Measurements from ENCODE around the gene PHYKPL. TPM values are rescaled to one million over a fixed set of nuclear protein-coding genes. Genes with fewer than 3 reads are reported as not detected.

The PHYKPL gene
- total and polyA plus RNA-seq, 2 donors (not counting 1 experiment from before 2014, with no cell fraction given): 18.1 to 44.8 TPM

DNA sequence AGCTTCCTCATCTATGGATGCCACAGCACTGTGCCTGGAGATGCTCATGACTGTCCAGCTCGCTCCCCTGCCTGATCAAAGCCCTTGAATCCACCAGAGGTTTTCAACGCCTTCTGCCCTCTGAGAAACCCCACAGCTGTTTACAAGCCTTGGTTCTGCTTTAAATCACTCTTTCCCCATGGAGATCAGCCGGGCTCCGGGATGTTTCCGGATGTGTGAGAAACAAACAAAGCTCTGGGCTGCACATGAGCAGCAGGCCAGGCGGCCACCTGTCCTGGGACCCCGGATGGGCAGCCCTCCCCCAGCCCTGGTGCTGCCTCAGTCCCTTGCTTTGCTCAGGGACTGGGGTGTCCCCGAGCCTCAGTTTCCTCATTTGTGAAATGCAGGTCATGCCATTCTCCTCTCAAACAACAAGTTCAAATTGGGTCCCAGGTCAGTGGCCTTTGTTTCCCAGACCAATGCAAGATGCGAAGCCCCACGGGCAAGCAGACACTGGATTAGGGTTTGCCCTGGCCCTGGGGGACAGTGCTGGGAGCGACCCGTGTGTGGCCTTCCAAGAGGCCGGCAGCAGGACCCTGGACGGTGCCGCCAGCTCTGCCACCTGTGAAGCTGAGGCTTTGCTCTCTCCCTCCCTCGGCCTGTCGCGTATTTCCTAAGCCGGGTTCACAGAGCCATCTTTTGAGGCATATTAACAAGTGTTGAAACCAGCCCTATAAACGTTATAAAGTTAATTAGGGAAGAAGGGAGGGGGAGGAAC, 42.4 kb upstream of the PHYKPL start:
- H3K4me3 ChIP-seq (replicated peaks in 1 of 4; ENCODE audit: control extremely low read depth in 1 of 4, insufficient read depth in 1 of 4, low read depth in 3 of 4, low read length in 4 of 4): no peak overlapping the region
- H3K9ac ChIP-seq (ENCODE audit: insufficient read depth, low read length): no peak overlapping the region
- H3K9me3 ChIP-seq (ENCODE audit: control insufficient read depth, insufficient read depth, low read depth, low read length): no peaks in the 10 kb centered on the region
- H2AFZ ChIP-seq (ENCODE audit: low read length): no peak overlapping the region
- H3K79me2 ChIP-seq (ENCODE audit: control insufficient read depth, insufficient read depth, low read length): no peaks in the 10 kb centered on the region
- H3K27me3 ChIP-seq (ENCODE audit: control insufficient read depth, insufficient read depth, low read length): no peaks in the 10 kb centered on the region
- H3K36me3 ChIP-seq (ENCODE audit: control insufficient read depth, insufficient read depth, low read length): no peaks in the 10 kb centered on the region
- H3K4me1 ChIP-seq (ENCODE audit: control insufficient read depth, extremely low read depth, insufficient read depth, low read length): no peaks in the 10 kb centered on the region
- DNase-seq (ENCODE audit: low read depth in 2 of 2): no peak
- H3K27ac ChIP-seq (ENCODE audit: insufficient read depth, low read length): no peak overlapping the region
- no peaks in the 10 kb centered on the region for H4K20me1 ChIP-seq (ENCODE audit: control insufficient read depth, extremely low read depth, insufficient read depth, low read length)
- H3K4me2 ChIP-seq (ENCODE audit: extremely low read depth, insufficient read depth, low read length): no peak overlapping the region
- TF ChIP-seq CTCF (conservative IDR thresholded peaks at IDR 0.05 in 1 of 2, IDR thresholded peaks at IDR 0.05 in 1 of 2; ENCODE audit: low read depth in 1 of 2, low read length in 2 of 2) (no peak), EZH2 (IDR thresholded peaks at IDR 0.05; ENCODE audit: low read length, missing control alignments) (no peak)

DNA sequence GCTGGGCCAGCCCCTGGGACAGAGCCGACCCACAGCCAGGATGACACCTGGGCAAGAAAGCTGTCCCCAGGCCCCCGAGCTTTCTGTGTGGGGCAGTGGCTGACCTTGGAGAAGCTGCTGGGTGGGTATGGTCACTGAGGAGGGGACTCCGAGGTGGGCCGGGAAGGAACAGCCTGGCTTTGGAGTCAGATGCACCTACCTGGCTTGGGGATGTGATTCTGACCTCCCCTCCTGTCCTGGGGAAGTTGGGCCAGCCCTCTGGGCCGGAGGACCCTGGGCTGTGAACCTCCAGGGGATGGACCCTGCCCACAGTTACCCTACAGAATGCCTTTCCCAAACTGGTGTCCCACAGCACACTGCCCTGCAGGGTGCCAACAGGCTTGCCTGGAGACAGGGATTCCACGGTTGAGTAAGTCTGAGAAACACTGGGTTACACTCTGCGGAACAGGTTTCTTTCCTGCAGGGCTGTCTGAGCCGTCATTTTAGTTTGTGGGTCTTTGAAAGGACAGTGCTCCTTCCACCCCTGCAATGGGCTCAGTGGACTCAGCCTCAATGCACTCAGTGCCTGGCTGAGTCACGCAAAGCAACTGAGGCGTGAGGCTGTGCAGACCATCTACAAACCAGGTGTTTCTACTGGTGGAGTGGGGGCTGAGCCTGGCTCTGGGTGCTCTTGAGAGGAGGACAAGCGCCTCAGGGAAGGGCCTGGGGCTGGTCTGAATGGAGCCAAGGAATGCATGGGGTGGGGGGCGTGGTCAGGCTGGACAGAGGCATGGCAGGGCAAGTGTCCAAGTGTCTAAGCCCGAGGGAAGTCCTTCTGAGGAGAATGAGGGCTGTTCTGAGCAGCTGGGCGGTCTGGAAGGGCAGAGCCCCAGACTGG, 41.3 kb upstream of the PHYKPL start:
- TF ChIP-seq CTCF (conservative IDR thresholded peaks at IDR 0.05 in 1 of 2, IDR thresholded peaks at IDR 0.05 in 1 of 2; ENCODE audit: low read depth in 1 of 2, low read length in 2 of 2) (no peak), EZH2 (IDR thresholded peaks at IDR 0.05; ENCODE audit: low read length, missing control alignments) (no peak)
- H4K20me1 ChIP-seq (ENCODE audit: control insufficient read depth, extremely low read depth, insufficient read depth, low read length): no peaks in the 10 kb centered on the region

GRCh38 chr5:178273041-178273440, 40.4 kb upstream of the PHYKPL start:
- no peak for DNase-seq (ENCODE audit: low read depth in 2 of 2)
- TF ChIP-seq CTCF (conservative IDR thresholded peaks at IDR 0.05 in 1 of 2, IDR thresholded peaks at IDR 0.05 in 1 of 2; ENCODE audit: low read depth in 1 of 2, low read length in 2 of 2) (no peak), EZH2 (IDR thresholded peaks at IDR 0.05; ENCODE audit: low read length, missing control alignments) (no peak)

More for the DNA sequence above, 41.3 kb upstream of the PHYKPL start:
- H3K9me3 ChIP-seq (ENCODE audit: control insufficient read depth, insufficient read depth, low read depth, low read length): no peaks in the 10 kb centered on the region
- no peaks in the 10 kb centered on the region for H3K27me3 ChIP-seq (ENCODE audit: control insufficient read depth, insufficient read depth, low read length)
- H3K9ac ChIP-seq (ENCODE audit: insufficient read depth, low read length): no peak overlapping the region
- H3K79me2 ChIP-seq (ENCODE audit: control insufficient read depth, insufficient read depth, low read length): no peaks in the 10 kb centered on the region
- DNase-seq (ENCODE audit: low read depth in 2 of 2): no peak
- H3K36me3 ChIP-seq (ENCODE audit: control insufficient read depth, insufficient read depth, low read length): no peaks in the 10 kb centered on the region
- no peaks in the 10 kb centered on the region for H3K4me1 ChIP-seq (ENCODE audit: control insufficient read depth, extremely low read depth, insufficient read depth, low read length)
- H3K27ac ChIP-seq (ENCODE audit: insufficient read depth, low read length): no peak overlapping the region
- H2AFZ ChIP-seq (ENCODE audit: low read length): no peak overlapping the region
- no peak overlapping the region for H3K4me3 ChIP-seq (replicated peaks in 1 of 4; ENCODE audit: control extremely low read depth in 1 of 4, insufficient read depth in 1 of 4, low read depth in 3 of 4, low read length in 4 of 4)
- H3K4me2 ChIP-seq (ENCODE audit: extremely low read depth, insufficient read depth, low read length): no peak overlapping the region

More at GRCh38 chr5:178273041-178273440, 40.4 kb upstream of the PHYKPL start:
- no peak overlapping the region for H3K4me3 ChIP-seq (replicated peaks in 1 of 4; ENCODE audit: control extremely low read depth in 1 of 4, insufficient read depth in 1 of 4, low read depth in 3 of 4, low read length in 4 of 4)
- H2AFZ ChIP-seq (ENCODE audit: low read length): no peak overlapping the region
- no peak overlapping the region for H3K27ac ChIP-seq (ENCODE audit: insufficient read depth, low read length)
- H3K27me3 ChIP-seq (ENCODE audit: control insufficient read depth, insufficient read depth, low read length): no peaks in the 10 kb centered on the region
- H4K20me1 ChIP-seq (ENCODE audit: control insufficient read depth, extremely low read depth, insufficient read depth, low read length): no peaks in the 10 kb centered on the region
- H3K9me3 ChIP-seq (ENCODE audit: control insufficient read depth, insufficient read depth, low read depth, low read length): no peaks in the 10 kb centered on the region
- no peaks in the 10 kb centered on the region for H3K36me3 ChIP-seq (ENCODE audit: control insufficient read depth, insufficient read depth, low read length)
- H3K4me1 ChIP-seq (ENCODE audit: control insufficient read depth, extremely low read depth, insufficient read depth, low read length): no peaks in the 10 kb centered on the region
- no peaks in the 10 kb centered on the region for H3K79me2 ChIP-seq (ENCODE audit: control insufficient read depth, insufficient read depth, low read length)
- no peak overlapping the region for H3K9ac ChIP-seq (ENCODE audit: insufficient read depth, low read length)
- no peak overlapping the region for H3K4me2 ChIP-seq (ENCODE audit: extremely low read depth, insufficient read depth, low read length)
